GM21515 (cell line): ENCODE results near the gene STK24.
A peak's percentile ranks its signal among the peaks of the same experiment; 100 is the strongest.

ENCODE experiments used
- ATAC-seq: cut with Tn5 transposase; IDR thresholded peaks from one replicate; pipeline ENCODE4 v1.9.1; 2021; ENCODE audit not compliant: unreplicated experiment

The STK24 gene

DNA sequence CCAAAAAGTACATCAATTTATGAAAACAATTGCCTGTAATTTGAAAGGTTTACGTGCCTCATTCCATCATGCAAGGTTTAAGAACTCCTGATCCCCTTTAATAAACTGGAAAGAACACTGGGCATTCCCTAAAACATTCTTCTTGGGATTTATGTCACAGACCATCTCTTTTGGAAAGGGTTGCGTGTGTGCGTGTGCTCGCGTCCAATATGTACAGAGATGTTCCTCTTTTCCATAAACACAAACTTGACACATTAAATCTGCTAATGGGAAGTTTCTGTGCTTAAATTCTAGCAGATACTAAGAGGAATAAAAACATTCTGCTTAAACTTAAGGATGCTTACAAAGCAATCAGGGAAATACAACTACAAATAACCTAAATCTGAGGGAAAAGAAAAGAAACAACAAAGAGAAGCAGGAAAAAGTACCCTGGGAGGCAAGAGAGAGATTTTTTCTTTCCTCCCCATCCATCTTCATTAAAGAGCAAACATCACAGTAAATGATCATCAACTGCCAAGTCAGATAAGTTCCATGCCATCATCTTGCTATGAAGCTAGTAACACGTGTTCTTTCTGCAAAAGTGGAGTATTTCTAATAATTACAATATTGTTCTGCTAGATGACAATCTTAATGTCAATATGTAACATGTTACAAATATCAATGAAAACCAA is 83.7 kb downstream of the STK24 start:
- no peak for ATAC-seq

DNA sequence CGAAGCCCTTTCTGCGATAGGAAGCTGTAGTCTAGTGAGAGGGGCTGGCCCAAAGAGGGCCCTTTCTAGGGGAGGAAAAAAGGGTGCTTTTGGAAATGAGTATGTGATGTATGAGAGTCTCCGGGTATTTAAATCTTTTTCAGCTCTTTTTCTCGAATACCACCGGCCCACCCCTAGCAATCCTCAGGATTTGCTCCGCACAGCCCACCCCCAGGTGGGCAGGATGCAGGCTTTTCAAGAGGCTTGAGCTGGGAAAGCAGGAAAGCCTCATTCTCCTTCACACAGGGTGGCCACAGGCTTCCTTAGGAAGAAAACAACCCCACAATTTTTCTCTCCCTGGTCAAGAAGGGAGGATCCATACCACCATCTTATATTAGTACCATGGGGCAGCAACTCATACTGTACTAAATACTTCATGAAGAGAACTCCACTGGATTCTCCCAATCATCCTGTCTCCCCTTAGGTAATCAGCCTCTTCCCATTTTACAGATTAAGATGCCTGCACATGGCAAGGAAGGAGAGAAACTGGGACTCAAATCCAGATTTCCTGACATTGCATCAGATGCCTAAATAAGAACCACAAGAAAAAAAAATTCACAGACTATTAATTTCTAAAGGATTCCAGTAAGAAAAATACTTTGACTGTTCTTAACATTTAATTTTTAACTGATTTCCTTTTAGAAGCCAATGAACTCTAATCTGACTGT is 84.4 kb downstream of the STK24 start:
- ATAC-seq = no peak

DNA sequence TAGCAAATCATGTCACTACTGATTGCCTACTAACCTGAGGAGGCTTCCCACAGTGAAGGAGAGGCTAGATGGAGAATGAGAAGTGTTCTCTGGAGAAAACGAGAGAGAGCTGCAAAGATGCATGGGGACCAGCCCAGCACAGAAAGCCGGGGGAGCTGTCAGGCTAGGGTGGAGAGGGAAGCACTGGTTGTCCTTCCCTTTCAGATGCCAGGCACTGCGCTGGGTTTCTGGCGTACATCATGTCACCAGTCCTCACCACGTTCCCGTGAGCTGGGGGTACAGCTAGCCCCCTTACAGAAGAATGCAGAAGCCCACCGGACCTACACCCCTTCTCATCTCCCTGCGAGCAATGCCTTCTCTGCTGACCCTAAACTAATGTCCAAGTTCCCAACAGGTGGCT is 86.0 kb downstream of the STK24 start:
- ATAC-seq = no peak

DNA sequence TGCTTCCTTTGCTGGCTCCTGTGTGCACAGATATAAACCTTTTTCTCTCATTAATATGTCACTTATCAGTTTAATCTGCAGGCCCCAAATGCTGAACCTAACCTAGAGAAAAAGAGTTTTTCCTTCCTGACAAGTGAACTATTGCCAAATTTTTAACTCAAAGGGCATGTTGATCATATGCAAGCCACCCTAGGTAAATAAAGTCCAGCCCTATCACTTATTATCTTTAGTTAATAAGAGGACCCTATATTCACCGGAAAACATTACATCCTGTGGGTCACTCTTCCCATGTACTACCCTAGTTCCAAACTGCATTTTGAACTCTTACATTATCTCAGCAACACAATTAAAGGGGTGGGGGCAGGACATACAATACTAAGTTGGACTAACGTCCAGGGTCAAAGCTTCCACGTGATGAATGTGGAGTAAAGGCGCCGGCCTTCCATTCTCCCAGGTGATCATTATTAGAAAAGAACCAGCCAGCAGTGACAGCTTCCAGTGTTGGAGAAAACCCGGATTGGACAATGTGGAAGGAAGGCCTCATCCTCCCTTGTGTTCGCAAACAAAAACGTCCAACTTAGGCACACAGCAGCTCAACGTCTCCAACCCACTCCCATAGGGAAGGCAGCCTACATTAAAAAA is 86.6 kb downstream of the STK24 start:
- ATAC-seq = no peak

DNA sequence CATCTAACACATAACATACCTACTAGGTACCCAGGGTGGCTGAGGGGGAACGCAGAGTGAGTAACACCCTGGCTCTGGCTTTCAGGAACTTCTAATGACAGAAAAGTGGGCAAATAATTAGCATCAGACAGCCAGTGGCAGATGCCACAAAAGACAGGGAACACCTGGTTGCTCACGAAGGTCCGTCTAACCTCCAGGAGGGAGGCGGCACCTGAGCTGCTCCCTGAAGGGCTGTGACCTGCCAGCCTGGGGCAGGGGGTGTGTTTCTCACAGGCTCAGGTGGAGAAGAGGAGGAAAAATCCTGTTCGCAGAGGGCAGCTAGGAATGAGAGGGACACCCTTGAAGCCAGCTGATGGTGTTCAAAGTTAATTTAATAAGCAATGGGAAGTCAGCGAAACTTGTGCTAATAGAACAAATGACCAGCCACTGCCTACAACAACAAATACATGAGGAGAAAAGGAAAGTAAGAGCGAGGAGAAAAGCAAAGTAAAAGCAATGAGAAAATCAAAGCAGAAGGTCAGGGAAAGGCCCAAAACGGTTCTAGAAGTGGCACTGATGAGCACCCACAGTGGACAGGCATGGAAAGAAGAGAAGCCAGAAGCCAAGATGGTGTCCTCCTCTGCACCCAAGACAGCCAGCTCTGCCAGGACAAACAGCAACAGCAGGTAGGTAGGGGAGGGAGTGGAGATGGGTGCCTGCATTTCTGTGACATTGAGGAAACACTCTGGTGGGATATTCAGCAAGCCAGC is 87.3 kb downstream of the STK24 start:
- ATAC-seq = no peak

DNA sequence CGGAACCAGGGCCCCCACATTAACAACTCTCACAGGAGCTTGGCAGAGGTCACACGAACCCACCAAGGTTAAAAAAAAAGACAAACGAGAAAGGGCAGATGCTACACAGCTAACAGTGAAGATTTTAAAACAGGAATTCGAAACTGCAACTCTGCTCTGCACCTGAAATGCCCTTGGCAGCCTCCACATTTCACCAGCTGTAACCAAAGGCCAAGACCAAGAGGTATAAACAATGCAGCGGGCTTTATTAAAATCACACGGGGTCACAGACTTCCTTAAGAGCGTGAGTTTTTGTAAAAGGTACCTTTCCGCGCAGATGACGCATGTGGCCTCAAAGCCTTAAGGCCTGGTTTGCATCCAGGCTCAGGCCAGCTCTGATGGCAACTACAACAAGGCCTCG is 88.2 kb downstream of the STK24 start:
- peak; percentile 61 for ATAC-seq

DNA sequence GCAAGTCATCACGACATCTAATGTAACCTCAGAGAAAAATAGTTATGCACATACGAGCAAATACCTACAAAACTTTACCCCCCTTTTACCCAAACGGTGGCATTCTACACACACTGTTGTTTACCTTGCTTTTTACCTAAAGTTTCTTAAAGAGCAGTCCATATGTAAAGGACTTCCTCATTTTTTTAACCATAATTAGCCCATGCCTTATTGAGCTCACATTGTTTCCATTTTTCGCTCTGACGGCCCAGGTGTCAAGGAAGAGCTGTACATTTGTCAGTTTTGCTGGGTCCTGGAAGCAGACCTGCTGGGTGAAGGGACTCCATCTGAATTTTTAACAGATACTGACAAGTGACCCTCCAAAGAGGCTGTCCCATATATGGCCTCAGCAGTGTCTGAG is 89.4 kb downstream of the STK24 start:
- no peak for ATAC-seq

DNA sequence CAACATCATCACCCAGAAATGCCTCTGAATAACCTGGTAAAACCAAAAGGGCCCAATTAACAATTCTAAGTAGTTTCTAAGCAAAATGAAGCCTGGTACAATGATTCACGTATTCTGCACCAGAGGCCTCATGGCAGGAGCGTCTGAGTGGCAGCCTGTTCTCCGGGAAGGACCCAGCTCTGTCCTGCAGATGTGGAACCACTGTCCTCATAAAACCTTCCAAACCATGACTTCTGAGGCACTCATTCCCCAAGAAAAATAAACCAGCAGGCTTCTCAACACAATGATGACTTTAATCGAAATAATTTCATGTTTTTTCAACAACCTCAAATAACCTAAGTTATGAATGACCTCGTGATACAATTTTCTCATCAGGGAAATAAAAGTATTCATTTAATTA is 89.9 kb downstream of the STK24 start:
- no peak for ATAC-seq

DNA sequence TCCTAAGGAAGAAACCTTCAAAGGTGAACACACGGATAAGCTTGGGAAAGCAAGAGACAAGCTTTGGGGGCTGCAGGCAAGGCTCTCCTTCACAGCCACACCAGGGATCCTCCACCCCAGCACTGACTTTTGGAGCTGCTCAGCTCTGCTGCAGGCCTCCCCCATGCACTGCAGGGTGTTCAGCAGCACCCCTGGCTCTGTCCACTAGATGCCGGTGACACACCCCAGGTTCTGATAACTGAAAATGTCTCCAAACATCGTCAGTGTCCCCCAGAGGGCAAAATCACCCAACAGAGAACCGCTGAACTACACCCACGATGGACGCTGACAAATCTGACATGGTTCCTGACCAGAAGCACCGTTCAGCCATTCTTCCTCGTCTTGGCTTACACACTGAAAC is 90.5 kb downstream of the STK24 start:
- no peak for ATAC-seq

DNA sequence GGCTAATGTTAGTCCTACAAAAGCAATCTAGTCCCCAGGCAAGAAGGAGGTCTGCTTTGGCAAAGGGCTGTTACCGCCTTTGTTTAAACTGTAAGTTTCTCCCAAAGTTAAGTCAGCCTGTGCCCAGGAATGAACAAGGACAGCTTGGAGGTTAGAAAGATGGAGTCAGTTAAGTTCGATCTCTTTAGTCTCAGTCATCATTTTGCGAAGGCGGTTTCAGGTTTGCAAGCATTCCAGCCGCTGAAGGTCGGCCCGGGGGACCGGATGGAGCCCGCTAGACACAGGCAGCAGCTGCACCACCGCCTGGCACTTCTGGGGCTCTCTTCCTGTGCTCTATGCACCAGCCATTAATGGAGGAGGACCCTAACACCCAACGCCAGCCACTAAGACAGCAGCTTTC is 91.3 kb downstream of the STK24 start:
- no peak for ATAC-seq

DNA sequence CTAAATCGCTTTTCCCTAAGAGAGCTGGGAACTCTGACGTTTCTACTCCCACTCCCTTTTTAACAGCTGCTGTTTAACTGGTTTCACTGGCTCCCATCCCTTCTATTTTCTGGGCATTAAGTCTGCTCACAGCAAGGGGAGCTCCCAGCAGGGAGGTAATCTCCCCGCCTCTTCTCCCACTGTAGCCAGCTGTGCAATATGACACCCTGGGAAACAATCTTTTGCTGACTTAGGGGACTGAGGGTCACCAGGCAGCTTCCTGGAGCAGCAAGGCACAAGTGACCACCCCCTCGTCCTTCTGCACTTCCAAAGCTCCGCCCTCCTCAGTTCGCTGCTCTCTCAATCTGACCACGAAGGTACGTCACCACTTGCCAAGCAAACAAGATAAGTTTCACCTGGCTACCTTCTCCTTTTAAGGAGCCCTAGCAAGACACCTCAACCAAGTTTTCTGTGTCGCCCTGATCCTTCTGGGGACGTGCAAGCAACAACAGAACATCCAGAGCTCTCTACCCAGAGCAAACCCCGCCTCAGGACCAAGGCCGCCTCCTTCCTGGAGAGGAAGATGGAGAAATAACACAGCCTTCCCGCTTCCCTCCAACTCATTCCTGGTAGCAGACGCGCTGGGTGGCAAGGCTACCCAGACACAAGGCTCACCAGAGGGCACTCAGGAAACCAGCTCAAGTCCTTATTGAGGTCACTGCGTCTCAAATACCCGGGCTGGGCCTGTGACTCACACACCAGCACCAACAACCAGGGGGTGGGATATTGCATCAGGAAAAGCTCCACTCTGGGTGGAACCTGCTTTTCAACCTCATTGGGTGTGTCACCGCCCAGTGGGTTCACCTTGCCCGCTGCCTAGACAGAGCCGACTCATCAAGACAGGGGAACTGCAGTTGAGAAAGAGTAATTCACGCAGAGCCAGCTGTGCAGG is 92.4 kb downstream of the STK24 start:
- ATAC-seq = no peak

DNA sequence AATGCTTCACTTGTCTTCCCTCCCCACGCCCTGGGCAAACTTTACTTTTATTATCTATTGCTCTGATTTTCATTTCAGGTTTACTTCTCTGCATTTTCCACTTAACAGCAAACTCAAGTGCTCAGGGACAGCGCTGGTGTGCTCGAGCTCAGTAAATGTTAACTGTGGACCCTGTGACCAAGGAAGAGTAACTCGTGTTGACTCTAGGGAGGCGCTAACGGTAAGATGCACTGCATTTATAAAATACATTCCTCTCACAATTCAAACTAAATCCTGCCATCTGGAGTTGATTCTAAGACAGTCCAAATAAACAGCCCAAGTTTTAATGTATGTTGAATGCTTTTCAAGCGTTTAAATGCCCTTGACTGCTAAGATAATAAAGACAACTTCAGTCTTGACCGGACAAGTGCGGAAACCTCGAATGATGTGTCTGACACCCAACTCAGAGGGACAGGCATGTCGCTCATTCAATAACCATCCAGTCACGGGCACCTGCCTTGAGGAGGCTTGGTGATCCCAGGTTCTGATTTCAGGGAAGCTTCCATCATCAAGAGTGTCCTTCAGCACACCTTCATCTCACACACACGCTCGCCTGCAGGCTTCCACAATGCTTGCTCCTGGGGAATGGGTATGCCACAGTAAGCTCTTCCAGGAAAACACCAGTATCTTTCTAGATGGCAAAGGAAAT is 93.2 kb downstream of the STK24 start:
- no peak for ATAC-seq

DNA sequence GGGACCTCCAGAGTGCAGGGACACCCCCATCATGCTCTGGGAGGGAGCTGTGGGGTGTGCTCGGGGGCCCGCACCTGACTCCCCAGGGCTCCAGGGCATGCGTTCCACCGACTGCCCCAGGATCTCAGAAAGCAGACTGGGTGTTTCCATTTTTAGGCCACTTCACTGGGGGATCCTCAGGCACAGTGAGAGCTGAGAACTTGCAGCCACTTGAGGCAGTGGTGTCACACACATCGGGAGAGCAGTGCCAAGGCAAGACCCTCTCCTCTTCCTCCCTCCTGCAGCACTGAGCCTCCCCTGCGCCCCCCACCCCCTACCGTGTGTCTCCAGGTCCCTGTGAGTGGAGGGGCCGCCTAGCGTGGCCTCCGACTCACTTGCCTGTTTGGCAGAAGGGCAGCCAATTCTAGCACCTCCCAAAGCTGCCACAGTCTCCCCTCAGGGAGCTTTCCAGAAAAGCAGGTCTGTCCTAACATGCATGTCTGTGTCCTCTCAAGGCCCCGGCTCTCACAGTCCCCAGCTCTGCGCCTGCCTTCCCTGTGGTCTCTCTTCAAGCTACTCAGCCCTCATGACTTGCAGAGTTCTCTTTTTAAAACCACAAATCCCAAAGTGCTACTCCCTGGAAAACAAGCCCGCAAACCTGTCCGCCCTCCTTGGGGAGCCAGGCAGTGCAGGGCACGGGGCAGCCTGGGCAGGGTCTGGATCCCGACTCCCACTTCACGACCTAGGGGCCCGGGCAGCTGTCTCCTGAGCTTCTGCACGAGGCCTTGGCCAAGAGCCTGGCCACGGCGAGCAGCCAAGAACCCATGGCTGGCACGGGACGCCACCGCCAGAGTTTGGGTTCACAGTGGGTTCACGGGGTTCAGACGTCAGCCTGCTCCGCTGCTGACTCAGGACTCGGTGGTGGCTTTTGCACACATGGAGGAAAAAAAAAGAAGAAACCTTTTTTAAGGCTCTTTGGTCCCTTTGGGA is 94.1 kb downstream of the STK24 start:
- no peak for ATAC-seq

DNA sequence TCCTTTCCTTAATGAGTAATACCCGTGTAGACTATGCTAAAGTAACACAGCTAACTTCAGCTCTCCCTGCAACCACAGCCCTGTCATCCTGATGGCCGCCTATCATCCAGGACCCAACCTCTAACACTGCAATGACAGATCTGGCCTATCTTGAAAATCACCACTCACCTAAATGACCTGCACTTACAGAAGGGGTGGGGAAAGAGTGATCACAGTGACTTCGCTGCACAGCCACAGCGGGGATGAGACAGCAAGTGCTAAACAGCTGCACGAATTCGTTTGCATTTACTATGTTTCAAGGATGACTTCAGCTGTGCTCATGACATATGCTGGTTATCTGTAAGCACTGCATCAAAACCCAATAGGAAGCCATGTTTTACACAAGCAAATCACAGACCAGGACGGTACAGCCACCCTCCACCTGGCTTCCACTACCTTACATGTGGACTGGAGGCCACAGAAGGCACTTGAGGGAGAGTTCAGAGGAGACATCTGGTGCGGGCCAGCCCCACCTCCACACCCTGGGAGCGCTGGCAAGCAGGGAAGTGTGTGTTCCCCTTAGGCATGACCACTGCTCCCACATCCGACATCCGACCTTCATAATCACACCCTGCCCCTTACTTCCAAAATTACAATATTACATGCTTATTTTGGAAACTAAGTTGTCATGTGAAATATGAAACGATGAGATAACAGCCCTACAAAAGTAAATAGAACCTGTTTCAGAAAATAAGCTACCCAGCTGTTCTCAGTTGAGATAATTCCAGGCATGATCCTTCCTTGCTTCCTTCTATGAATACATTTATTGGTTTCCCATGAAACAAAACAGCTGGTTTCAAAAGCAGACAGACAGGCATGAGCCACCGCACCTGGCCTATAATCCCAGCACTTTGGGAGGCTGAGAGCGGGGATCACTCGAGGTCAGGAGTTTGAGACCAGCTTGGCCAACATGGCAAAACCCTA is 95.7 kb downstream of the STK24 start:
- peak; percentile 38 for ATAC-seq

DNA sequence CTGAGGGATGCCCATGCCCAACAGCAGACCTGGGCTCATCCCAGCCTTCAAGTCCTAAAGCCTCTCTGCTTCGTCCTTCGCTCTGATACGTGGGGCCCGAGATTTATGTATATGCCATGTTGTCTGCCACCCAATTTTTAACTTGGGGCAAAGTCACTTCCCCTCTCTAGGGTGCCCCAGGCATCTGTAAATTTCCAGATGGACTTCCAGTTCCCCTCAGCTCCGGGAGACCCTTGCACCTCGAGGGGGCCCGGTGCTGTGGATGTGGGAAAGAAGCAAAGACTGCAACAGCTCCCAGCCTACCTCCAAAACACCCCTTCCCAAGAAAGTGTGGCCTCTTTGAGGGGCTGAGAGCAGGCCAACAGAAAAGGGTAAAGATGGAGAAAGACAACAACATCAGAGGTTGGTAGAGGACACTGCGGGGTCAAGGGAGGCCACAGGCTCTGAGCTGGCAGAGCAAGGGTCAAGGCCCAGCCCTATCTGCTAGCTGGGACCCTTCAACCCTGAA is 97.4 kb downstream of the STK24 start:
- ATAC-seq = no peak

DNA sequence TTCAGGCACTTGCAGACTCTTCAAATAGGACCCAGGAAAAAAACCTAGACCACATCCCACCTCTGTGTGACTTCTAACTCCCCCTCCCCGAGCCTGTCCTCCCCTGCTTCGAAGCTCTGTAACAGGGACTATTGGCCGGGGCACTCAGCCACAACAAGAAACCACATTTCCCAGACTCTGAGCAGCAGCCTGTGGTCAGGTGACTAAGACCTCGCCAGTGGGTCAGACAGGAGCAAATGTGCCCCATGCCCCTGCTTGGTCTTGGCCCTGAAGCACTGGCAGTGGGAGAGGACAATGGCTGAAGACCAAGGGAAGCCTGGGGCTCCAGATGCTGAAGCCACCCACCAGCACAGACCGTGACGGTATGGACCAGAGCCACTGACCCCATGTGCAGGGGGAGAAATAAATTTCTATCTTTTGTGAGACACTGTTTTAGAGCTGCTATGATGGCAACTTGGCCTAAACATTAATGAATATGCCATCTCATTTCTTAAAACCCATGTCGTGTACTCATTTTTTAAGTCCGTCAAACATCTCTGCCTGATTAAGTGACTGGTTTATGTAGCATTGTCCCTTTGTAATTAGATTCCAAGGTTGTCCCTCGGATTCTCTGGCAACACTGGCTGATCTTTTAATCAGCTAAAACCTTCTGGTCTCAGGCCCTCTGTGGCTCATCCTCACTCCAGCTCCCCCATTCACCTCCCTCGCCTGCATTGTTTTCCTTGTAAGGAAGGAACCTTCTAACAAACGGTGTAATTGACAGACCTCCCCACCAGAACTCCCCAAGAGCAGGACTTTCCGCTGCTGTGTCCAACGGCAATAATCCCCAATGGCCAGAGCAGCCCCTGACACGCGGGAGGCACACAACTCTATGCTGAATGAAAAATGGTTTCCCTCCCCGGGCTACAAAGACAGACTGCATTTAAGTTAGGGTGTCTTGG is 98.4 kb downstream of the STK24 start:
- peak; percentile 24 for ATAC-seq
